BLaER1 (cell line): Measurements from ENCODE around the gene CCSER2.

Experiments
- H3K27ac ChIP-seq: shearing (Covaris generic); formaldehyde crosslinking; 2 replicates; pipeline ENCODE4 v1.8.1; 2022
- H3K27me3 ChIP-seq: shearing (Covaris generic); formaldehyde crosslinking; 2 replicates; pipeline ENCODE4 v1.8.1; 2022
- H3K36me3 ChIP-seq: shearing (Covaris generic); formaldehyde crosslinking; 2 replicates; pipeline ENCODE4 v1.8.1; 2022
- H3K4me1 ChIP-seq: shearing (Covaris generic); formaldehyde crosslinking; 2 replicates; pipeline ENCODE4 v1.8.1; 2022
- H3K4me2 ChIP-seq: shearing (Covaris generic); formaldehyde crosslinking; 2 replicates; pipeline ENCODE4 v1.8.1; 2022
- H3K4me3 ChIP-seq: shearing (Covaris generic); formaldehyde crosslinking; 2 replicates; pipeline ENCODE4 v1.8.1; 2022
- H3K9ac ChIP-seq: shearing (Covaris generic); formaldehyde crosslinking; 2 replicates; pipeline ENCODE4 v1.8.1; 2022
- H3K9me3 ChIP-seq: shearing (Covaris generic); formaldehyde crosslinking; 2 replicates; pipeline ENCODE4 v1.8.1; 2022
- H4K20me1 ChIP-seq: shearing (Covaris generic); formaldehyde crosslinking; 2 replicates; pipeline ENCODE4 v1.8.1; 2022
- Cebpa-rat ChIP-seq: shearing (Covaris generic); IDR thresholded peaks from 2 replicates; pipeline ENCODE4 v1.8.1; 2022

CCSER2 gene

GRCh38 chr10:84547616-84548015 lies 219.2 kb downstream of the CCSER2 start:
- no peak for TF ChIP-seq Cebpa-rat

GRCh38 chr10:84548869-84549268 lies 220.5 kb downstream of the CCSER2 start:
- H3K4me3 ChIP-seq: no peak overlapping the region
- peak overlapping the region; percentile 54 for H3K4me2 ChIP-seq
- no peaks in the 10 kb centered on the region for H4K20me1 ChIP-seq
- H3K27me3 ChIP-seq: no peaks in the 10 kb centered on the region
- no peaks in the 10 kb centered on the region for H3K36me3 ChIP-seq
- H3K27ac ChIP-seq: 0 out of 2 replicates have a peak overlapping the region, but pooled peaks have one; percentile 7
- no peak overlapping the region for H3K9ac ChIP-seq
- peaks cover 26% of the 10 kb centered on the region for H3K4me1 ChIP-seq
- TF ChIP-seq Cebpa-rat: no peak
- no peaks in the 10 kb centered on the region for H3K9me3 ChIP-seq

More at GRCh38 chr10:84547616-84548015, 219.2 kb downstream of the CCSER2 start:
- Histone ChIP-seq H3K27me3 (no peaks in the 10 kb centered on the region), H3K4me1 (peaks cover 26% of the 10 kb centered on the region), H3K36me3 (no peaks in the 10 kb centered on the region), H3K27ac (no peak overlapping the region), H3K9ac (no peak overlapping the region), H3K4me3 (no peak overlapping the region), H4K20me1 (no peaks in the 10 kb centered on the region), H3K4me2 (no peak overlapping the region; the same call in 1 of the 2 replicates), H3K9me3 (no peaks in the 10 kb centered on the region)

GRCh38 chr10:84549368-84550165 lies 221.2 kb downstream of the CCSER2 start:
- no peak overlapping the region for H3K9ac ChIP-seq
- no peaks in the 10 kb centered on the region for H3K9me3 ChIP-seq
- H3K27ac ChIP-seq: no peak overlapping the region
- H3K4me1 ChIP-seq: peaks cover 26% of the 10 kb centered on the region
- no peaks in the 10 kb centered on the region for H3K27me3 ChIP-seq
- no peaks in the 10 kb centered on the region for H3K36me3 ChIP-seq
- TF ChIP-seq Cebpa-rat: no peak
- H3K4me2 ChIP-seq: peak overlapping the region; percentile 54
- no peak overlapping the region for H3K4me3 ChIP-seq
- H4K20me1 ChIP-seq: no peaks in the 10 kb centered on the region

GRCh38 chr10:84550756-84551436 lies 222.5 kb downstream of the CCSER2 start:
- H3K27ac ChIP-seq: no peak overlapping the region
- H3K4me1 ChIP-seq: peaks cover 26% of the 10 kb centered on the region
- no peaks in the 10 kb centered on the region for H4K20me1 ChIP-seq
- H3K4me3 ChIP-seq: no peak overlapping the region
- no peaks in the 10 kb centered on the region for H3K9me3 ChIP-seq
- no peak overlapping the region for H3K4me2 ChIP-seq
- H3K36me3 ChIP-seq: no peaks in the 10 kb centered on the region
- H3K27me3 ChIP-seq: no peaks in the 10 kb centered on the region
- no peak for TF ChIP-seq Cebpa-rat
- H3K9ac ChIP-seq: no peak overlapping the region

- Histone ChIP-seq H3K36me3 (no peaks in the 10 kb centered on the region), H3K4me2 (no peak overlapping the region), H3K9ac (no peak overlapping the region), H3K9me3 (no peaks in the 10 kb centered on the region), H3K27me3 (no peaks in the 10 kb centered on the region), H3K4me1 (peaks cover 26% of the 10 kb centered on the region), H3K4me3 (no peak overlapping the region), H4K20me1 (no peaks in the 10 kb centered on the region), H3K27ac (no peak overlapping the region)
- no peak for TF ChIP-seq Cebpa-rat
Measured at GRCh38 chr10:84551437-84552120, 223.2 kb downstream of the CCSER2 start.

GRCh38 chr10:84552478-84552877 lies 224.1 kb downstream of the CCSER2 start:
- Histone ChIP-seq H3K36me3 (no peaks in the 10 kb centered on the region), H3K4me2 (no peak overlapping the region), H3K4me1 (peaks cover 26% of the 10 kb centered on the region), H3K4me3 (no peak overlapping the region), H3K27ac (no peak overlapping the region), H4K20me1 (no peaks in the 10 kb centered on the region), H3K9ac (no peak overlapping the region), H3K9me3 (no peaks in the 10 kb centered on the region), H3K27me3 (no peaks in the 10 kb centered on the region)
- TF ChIP-seq Cebpa-rat: no peak

- no peaks in the 10 kb centered on the region for H3K9me3 ChIP-seq
- H3K27me3 ChIP-seq: no peaks in the 10 kb centered on the region
- H3K4me2 ChIP-seq: no peak overlapping the region
- no peaks in the 10 kb centered on the region for H3K36me3 ChIP-seq
- H4K20me1 ChIP-seq: no peaks in the 10 kb centered on the region
- no peak overlapping the region for H3K27ac ChIP-seq
- H3K4me1 ChIP-seq: peaks cover 27% of the 10 kb centered on the region
- no peak overlapping the region for H3K4me3 ChIP-seq
- no peak overlapping the region for H3K9ac ChIP-seq
- TF ChIP-seq Cebpa-rat: no peak
Measured at GRCh38 chr10:84562592-84562991, 234.2 kb downstream of the CCSER2 start.

- Histone ChIP-seq H3K4me2 (peak overlapping the region; percentile 79), H3K27me3 (no peaks in the 10 kb centered on the region), H3K4me1 (peaks cover 27% of the 10 kb centered on the region), H3K9ac (no peak overlapping the region), H4K20me1 (no peaks in the 10 kb centered on the region), H3K27ac (0 out of 2 replicates have a peak overlapping the region, but pooled peaks have one; percentile 14), H3K4me3 (no peak overlapping the region), H3K36me3 (no peaks in the 10 kb centered on the region), H3K9me3 (no peaks in the 10 kb centered on the region)
- TF ChIP-seq Cebpa-rat: no peak
Measured at GRCh38 chr10:84563355-84563754, 235.0 kb downstream of the CCSER2 start.

- Histone ChIP-seq H3K9me3 (no peaks in the 10 kb centered on the region), H3K4me2 (peak overlapping the region; percentile 79), H3K9ac (no peak overlapping the region), H3K4me1 (peaks cover 27% of the 10 kb centered on the region), H4K20me1 (no peaks in the 10 kb centered on the region), H3K27me3 (no peaks in the 10 kb centered on the region), H3K4me3 (no peak overlapping the region), H3K27ac (no peak overlapping the region), H3K36me3 (no peaks in the 10 kb centered on the region)
- TF ChIP-seq Cebpa-rat: no peak
Measured at GRCh38 chr10:84563868-84564267, 235.5 kb downstream of the CCSER2 start.
